G401.6 (cell line): ENCODE results near the gene FKBP1B.
"Not testable (repeated sequence)": the region's sequence is repeated elsewhere in the genome, so short reads cannot be mapped to it uniquely, and the experiment has no call there.

Source experiments
- FAIRE-seq: peaks from 2 replicates; lab custom pipeline; 2012; peaks lifted over from hg19 to GRCh38; lab: Jason Lieb, UNC

Gene FKBP1B

DNA sequence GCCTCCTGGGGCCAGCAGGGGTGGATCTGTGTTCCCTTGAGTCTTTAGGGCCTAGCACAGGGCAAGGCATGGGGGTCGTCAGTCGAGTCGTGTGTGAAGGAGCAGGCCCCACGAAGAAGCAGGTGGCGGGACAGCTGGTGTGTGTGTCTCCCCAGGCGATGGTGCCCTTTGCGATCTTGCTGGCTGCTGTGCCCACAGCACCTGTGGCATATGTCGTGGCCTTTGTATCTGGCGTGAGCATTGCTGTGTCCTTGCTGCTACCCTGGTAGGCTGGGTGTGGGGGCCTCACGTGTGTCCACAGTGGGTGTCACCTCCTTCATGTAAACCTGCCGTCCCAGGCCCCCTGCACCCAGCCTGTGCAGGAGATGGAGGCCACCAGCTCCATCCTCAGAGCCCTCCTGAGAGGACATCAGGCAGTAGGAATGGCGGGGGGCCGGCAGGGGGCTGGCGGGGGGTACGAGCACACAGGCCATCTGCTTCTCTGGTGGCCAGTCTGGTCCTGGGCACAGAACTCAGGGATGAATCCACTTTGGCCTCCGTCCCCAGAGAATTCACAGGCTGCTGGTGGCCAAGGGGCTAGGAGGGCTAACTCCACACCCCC, 26.5 kb upstream of the FKBP1B start:
- no peak for FAIRE-seq

DNA sequence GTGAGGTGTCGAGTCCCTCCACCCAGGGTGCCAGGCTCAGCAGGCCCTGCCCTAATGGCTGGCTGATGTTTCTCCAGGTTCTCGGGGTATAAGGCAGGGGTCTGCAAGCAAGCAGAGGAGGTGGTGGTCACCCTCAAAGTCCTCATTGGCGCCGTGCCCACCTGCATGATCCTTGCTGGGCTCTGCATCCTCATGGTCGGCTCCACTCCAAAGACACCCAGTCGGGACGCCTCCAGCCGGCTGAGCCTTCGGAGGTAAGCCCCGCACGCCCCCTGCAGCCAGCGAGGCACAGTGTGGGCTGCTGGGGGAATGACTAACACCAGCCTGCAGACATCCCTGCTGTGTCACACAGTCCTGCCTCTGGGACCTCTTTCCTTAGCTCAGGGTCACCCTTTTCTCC, 25.5 kb upstream of the FKBP1B start:
- no peak for FAIRE-seq

DNA sequence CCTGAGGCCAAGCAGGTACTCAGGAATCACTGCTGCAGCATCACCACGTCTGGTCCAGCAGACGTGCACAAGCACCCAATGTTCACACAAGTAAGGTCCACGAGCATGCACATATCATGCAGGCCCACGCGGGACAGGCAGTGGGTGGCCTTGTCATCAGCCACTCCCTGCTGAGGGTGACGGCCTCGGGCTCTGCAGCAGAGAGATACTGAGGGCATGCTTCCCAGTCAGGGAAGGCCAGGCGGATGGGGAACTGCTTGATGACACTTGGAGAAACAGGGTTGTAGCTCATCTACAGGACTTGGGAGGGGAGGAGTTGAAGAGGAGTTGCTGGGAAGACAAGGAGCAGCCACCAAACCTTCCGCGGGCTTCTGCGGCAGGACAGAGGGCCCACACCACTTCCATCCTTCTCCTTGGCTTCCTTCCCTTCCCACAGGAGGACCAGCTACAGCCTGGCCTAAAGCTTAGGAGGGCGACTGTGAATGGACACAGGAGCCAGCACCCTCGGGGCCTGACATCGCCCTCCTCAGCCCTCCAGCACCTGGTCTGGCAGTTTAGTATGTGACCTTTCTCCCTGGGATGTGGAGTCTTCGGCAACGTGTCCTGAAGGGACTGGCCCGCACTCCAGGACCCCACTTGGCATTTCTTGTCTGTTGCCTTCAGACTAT, 24.4 kb upstream of the FKBP1B start:
- no peak for FAIRE-seq

DNA sequence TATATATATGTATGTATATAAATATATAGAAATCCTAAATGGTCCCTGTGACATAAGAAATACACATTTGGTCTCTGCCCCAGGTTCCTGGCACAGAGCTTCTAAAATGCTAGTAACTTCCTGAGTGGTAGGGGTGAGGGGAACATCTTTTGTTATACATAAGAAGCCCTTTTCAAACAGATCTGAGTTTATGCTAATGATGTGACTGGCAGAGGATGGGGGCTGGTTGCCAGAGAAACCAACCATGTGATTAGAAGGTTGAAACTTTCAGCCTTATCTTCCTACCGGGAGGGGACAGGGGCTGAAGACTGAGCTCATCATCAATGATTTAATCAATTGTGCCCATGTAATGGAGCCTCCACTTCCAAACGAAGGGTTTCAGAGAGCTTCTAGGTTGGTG, 23.3 kb upstream of the FKBP1B start:
- no peak for FAIRE-seq

DNA sequence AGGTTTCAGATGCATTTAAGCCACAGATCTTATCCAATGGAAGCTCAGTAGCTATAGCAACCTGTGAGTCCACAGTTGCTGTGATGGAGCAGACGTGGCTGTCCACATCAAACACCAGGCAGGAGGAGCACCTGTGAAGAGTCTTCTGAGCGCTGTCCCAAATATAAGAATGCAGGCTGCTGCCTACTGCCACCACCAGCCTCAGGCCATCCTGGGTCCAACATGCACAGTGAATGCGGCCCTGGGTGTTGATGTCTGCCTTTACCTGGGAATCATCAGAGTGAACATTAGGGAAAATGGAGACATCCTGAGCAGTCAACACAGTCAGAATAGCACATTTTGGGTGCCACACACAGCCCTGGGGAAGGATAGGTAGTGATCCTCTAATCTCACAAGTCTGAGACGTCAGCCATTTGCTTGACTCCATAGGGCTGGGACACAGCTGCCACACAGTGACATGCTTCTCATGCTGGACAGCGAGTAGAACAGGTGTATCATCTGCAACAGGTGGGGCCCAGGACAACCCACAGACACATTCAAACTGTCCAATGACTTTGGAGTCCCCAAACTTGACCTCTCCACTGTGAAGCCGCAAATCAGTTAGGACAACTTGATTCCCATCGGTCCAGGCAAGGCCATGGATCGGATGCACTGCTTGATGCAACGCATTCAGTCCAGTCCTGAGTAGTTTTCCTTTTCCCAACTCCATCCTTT, 10.6 kb upstream of the FKBP1B start:
- FAIRE-seq: no peak

DNA sequence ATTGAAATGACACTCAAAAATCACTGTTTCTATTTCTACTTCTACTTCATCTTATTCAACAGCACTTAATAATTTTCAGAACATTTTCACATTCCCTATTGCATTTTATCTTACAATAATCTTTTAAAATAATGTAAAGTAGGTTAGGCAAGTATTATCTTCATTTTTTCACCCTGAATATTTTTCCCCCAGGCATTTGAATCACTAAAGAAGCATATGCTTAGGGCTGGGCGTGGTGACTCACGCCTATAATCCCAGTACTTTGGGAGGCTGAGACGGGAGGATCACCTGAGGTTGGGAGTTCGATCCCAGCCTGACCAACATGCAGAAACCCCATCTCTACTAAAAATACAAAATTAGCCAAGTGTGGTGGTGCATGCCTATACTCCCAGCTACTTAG, 9.0 kb upstream of the FKBP1B start:
- no peak for FAIRE-seq

DNA sequence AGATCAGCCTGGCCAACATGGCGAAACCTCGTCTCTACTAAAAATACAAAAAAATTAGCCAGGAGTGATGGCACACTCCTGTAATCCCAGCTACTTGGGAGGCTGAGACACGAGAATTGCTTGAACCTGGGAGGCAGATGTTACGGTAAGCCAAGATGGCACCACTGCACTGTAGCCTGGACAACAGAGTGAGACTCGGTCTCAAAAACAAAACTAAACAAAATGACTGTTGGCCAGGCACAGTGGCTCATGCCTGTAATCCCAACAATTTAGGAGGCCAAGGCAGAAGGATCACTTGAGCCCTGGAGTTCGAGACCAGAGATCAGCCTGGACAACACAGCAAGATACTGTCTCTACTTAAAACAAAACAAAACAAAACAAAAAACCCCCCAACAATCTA, 6.4 kb upstream of the FKBP1B start:
- not testable (repeated sequence) for FAIRE-seq

DNA sequence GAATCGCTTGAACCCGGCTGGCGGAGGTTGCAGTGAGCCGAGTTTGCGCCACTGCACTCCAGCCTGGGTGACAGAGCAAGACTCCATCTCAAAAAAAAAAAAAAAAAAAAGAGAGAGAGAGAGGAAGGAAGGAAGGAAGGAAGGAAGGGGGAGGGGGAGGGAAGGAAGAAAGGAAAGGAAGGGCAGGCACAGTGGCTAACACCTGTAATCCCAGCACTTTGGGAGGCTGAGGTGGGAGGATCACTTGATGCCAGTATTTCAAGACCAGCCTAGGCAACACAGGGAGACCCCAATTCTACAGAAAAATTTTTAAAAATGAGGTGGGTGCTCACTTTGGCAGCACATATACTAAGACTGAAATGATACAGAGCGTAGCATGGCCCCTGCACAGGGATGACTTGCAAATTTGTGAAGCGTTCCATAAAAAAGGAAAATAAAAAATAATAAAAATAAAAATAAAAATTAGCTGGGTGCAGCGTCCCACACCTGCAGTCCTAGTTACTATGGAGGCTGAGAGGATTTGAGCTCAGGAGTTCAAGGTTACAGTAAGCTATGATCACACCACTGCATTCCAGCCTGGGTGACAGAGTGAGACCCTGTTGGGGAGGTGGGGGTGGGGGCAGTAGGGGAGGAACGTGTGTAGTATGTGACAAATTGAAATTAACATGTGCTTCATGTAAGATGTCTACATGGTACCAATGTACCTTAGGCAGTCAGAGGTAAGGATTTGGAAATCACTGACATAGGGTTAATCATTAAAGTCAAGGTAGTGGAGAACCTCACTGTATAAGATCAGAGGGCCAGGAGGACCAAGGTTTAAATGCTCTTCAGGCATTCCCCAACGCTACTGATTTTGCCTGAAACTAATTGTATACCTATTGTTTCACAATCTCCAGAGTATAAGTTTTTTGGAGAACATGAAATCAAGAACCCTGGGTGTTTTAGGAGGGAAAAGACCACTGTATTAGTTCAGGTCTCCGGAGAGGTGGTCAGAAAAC, 3.7 kb upstream of the FKBP1B start:
- FAIRE-seq: no peak

DNA sequence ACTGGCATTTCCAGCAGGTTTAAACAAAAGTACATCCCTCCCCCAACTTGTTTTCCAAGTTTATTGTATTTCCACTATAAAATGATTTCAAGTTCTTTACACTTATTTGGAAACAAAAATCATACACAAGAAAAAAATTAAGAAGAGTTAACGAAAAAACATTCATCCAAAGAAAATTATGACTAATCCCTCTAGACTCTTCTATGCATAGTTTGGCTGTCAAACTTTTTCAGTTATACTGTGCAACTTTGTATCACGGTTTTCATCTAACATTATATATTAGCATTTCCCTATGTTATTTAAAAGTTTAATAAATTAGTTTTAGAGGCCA, 3.0 kb upstream of the FKBP1B start:
- FAIRE-seq: no peak

DNA sequence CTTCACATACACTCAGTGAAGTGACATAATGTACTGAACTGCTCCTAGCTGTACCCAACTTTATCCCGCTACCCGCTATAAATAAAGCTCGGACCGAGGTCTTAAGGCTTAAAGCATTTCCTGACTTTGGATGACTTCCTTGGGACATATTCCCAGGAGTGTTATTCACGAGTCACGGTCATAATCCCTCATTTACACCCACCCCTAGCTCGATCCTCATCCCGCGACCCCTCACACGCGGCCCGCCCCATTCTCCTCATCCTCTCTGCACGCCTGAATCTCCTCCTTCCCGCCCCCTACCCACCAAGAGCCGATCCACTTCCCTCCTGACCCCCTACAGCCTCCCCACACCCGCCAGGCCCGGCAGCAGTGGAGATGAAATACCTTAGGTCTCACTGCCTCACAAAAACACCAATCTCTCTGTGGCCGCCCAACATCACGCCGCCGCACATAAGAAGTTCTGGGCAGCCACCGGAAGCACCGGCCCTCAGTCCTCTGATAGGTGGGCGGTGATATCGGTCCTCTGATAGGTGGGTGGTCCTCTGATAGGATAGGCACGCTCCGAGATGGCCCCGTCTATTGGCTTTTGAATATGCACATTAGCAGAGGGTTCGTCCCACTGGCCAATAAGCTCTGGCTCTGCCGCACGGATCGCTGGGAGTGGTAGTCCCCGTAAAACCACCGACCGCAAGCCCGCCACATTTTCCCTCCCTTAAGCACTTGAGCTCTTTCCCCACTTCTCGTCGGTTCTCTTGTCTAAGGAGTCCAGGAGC, 2.4 kb upstream of the FKBP1B start, which contains the start of gene WDCP:
TSS of gene WDCP (minus strand) at position 462 of the 773 bp plus-strand sequence. CDS start 7,897 bp downstream, outside the sequence.
- peak; percentile 98 for FAIRE-seq

DNA sequence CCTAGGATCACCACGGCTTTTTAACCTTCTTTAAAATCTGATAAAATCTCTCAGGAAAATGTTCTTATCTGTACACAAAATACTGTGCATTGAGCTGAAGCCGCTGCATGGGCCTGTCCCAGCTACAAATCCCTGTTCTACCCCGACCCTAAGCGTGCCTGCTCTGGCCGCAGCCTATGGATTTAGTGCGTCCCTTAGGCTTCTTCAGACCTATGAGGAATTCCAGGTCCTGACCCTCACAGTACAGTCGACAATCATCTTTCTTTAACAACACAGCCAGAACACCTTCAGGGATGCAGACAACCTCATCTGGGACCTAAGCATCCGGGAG, 1.9 kb upstream of the FKBP1B start:
- no peak for FAIRE-seq

DNA sequence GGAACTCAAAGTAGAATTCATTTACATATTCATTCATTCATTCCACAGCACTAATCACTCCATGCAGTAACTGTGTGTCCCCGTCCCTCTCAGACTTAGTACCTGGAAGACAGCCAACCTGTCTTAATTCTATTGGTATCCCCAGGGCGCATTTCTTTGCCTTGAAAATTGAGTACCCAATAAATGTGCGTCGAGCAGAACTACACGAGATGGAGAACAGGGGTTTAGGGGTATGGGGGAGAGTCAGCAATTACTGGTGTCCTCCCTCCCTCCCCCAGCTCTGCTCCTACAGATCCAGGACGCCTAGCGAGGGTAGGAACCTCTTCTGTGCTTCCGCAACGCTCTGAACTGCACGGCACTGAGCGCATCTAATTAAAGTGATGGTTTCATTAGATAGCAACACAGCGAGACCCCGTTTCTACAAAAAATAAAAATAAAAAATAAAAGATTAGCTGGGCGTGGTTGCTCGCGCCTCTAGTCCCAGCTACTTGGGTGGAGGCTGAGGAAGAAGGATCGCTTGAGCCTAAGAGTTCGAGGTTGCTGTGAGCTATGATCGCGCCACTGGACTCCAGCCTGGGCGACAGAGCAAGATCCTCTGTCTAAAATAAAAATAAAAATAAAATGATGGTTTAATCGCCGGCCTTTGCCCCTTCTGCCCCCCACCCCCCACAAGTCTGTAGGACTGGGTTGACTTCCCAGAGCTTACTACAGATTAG, 614 bp upstream of the FKBP1B start:
- FAIRE-seq: no peak

DNA sequence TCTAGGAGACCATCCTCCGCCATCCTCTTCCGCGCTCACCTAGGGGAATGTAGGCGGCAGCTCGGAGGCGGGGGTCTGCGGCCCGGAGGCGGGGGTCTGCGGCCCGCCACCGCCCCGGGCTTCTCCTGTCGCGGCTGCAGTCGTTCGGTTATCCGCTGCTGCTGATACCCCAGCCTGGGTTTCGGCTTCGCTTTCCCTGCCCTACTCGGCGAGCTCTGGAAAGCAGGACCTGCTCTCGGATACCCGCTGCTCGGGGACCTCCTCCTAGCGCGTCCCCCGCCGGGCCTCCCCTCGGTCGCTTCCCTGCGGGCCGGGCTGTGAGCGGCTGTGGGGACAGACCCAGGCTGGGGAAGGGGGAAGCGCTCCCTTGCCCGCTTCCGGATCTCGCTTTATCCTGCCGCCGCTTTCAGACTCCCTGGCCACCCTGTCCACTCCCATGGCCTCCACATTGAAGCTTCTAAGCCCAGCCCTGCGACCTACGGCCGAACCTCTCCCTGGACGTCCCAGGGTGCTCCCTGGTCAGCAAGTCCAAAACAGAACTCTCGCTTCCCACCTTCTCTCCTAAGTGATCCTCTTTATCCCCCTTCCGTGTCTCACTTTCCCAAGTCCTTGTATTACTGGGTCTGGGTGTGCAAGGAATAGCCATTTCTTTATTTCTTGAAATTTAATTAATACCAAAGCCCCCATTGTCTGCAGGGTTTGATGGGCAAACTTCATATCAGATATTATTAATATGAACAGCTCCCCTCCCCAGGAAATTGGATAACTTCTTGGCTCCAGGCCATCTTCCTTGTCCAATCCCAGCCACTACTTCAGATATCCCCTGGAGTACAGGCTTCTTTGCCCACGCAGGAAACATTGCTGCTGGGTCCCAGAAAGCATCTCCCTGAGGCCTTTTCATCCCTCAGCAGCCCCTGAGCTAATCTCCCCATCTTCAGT, 769 bp downstream of the FKBP1B start:
- no peak for FAIRE-seq

DNA sequence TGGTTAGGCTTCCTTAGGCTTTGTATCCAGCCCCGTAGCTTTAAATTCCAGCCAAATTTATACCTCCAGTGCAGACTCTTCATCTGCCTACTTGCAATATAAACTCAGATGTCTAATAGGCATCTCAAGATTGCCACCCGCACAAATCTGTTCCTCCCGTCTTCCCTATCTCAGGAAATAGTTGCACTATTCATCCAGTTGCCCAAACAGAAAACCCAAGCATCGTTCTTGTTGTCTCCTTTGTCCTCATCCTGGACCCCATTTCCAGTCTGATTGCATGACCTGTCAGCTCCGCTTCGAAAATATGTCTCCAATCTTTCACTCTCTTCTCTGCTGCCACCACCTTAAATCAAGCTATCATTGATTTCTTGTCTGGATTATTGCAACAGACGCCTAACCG, 2.3 kb downstream of the FKBP1B start:
- no peak for FAIRE-seq

DNA sequence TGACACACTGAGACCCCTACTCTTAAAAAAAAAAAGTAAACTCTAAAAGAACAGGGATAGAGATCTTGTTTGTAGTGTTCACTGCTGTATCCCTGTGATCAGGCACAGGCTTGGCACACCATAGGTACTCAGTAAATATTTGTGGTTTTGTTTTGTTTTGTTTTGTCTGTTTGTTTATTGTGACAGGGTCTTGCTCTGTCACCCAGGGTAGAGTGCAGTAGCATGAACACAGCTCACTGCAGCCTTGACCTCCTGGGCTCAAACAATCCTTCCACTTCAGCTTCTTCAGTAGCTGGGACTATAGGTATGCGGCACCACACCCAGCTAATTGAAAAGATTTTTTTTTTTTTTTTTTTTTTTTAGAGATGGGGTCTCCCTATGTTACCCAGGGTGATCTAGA, 3.4 kb downstream of the FKBP1B start:
- FAIRE-seq: no peak

DNA sequence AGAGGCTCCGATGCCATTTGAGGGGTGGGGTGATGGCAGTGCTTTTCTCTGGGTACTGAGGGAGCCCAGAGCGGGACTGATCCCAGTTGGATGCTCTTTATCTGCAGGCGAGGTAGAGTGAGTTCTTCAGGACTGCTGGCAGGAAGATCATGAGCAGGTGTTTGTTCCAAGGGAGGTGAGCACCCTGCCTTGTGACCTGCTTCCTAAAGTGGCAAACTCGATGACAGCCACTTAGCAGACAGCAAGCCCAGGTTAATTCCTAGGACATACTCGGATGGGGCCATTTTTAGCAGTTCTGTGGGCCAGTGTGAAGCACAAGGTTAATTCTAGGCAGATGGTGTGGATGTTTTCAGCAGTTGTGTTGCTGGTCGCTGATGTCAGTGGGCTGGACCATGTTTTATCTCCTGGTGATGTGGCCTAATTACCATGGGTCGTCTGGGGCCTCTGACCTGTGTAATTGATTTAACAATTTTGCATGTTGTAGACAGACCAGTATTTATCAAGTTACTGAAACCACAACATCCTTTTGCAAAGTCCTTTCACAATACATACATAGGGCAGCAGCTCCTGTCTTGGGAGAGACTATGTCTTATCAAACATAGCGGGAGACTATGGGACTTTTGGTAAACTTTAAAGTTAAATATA, 4.9 kb downstream of the FKBP1B start:
- FAIRE-seq: no peak

DNA sequence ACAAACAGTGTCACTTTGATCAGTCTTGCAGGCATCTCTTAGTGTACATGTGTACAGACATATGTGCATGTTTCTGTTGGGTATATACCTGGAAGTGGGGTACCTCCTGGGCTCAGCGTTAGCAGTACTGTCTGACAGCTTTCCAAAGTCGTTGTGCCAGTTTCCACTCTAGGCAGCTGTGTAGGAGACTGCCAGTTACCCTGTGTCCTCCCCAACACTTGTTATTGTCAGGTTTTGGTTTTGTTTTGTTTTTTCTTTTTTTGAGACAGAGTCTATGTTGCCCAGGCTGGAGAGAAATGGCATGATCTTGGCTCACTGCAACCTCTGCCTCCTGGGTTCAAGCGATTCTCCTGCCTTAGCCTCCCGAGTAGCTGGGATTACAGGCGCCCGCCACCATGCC, 6.2 kb downstream of the FKBP1B start:
- no peak for FAIRE-seq

DNA sequence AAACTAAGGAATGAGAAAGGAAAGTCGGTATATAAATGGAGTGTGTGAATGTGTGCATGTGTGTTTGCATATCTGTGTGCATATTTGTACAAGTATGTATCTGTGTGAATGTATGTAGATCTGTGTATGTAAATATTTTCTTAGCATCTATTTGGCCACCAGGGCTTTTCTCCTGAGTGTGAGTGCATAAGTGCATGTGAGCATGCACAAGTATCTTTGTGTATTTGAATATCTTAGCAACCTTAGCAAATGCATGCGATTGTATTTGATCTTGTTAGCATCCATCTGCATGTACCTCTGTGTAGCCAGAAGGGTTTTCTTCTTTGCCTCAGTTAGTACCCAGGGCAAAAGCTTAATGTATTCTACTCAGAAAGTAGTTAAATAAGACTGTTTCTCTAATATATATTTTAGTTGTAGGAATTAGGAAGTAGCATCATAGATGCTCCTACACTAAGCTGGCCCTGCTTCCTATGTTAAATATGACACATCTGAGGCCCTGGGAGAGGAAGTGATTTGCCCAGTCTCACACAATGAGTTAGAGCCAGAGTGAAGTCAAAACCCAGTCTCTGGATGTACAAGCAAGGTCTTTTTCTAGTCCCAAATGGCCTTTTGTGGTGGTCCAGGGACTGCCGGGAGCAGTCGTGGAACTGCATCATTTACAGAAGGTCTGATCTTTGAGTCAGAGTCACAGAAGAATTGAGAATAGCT, 9.2 kb downstream of the FKBP1B start:
- no peak for FAIRE-seq

DNA sequence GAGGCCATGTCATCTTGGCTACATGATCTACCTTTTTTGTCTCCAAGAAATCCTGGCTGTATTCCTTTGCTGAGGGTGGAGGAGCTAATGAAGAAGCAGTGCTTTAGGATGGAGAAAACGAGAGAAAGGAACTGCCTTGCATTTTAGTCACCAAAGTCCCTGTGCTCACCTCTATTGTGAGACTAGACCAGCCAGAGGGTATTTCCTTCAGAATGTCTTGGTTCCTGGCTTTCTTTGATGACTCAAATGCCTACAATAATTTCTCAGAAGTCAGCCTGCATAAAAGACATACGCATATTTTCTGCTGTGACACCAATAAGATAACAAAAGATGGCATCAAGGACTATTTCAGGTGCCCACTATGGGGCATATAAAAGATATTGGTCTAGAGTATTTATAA, 15.8 kb downstream of the FKBP1B start:
- FAIRE-seq: no peak
